Adrenal gland (tissue), 5 donors: Measurements from ENCODE around the gene PCGF6.

Experiments used
- CTCF ChIP-seq, 6 experiments: fragments of 450-650 bp in 4 of 6; fragments of 200-600 bp in 2 of 6; sonication (generic) in 1 of 6; IDR thresholded peaks; 1 replicate in 5 of 6; 2 replicates in 1 of 6; pipeline versions ENCODE4 v1.5.1 to v1.8.0; 2016 to 2021; ENCODE audit warnings: antibody characterized with exemption in 6 of 6, mild to moderate bottlenecking in 2 of 6, moderate library complexity in 1 of 6
- POLR2A ChIP-seq, 2 donors: fragments of 450-650 bp; IDR thresholded peaks; one replicate each; pipeline ENCODE4 v1.6.1; 2017; ENCODE audit warnings: antibody characterized with exemption in 2 of 2, mild to moderate bottlenecking in 2 of 2, moderate library complexity in 1 of 2
- donor health status: DM: no; HTN: no; CAD: no.

GRCh38 chr10:103336370-103336769 is 14.6 kb downstream of the PCGF6 start:
- TF ChIP-seq CTCF (IDR thresholded peaks at IDR 0.05) (no peak), POLR2A (IDR thresholded peaks at IDR 0.05) (no peak)
